Lung (tissue), 12 donors: ENCODE measurements around the gene MPV17L2. TPM values are rescaled to one million over a fixed set of nuclear protein-coding genes. Genes with fewer than 3 reads are reported as not detected.

Experiments used
- ATAC-seq: fragments of 200-7000 bp; cut with Tn5 transposase; one replicate; pipeline ENCODE4 v1.9.1; 2020; ENCODE audit warnings: moderate number of reproducible peaks; ENCODE audit not compliant: insufficient read depth, low FRiP score
- DNase-seq, 3 donors: peaks; one replicate each; pipeline ENCODE4 v3.0.0-alpha.2; 2013 to 2017
- H3K27ac ChIP-seq, 2 donors: one replicate each; pipeline ENCODE4 v1.5.1; 2013; ENCODE audit warnings: mild to moderate bottlenecking in 2 of 2, moderate library complexity in 2 of 2, control low read depth in 1 of 2, inconsistent platforms in 1 of 2, low read depth in 1 of 2, low read length in 1 of 2
- H3K27me3 ChIP-seq, 3 donors: one replicate each; pipeline ENCODE4 v1.5.1; 2013; ENCODE audit warnings: low read length in 2 of 3; ENCODE audit not compliant: control insufficient read depth in 3 of 3, insufficient read depth in 3 of 3
- H3K36me3 ChIP-seq, 4 donors: one replicate each; pipeline ENCODE4 v1.5.1; 2013; ENCODE audit warnings: low read length in 4 of 4, mild to moderate bottlenecking in 1 of 4, moderate library complexity in 1 of 4; ENCODE audit not compliant: control insufficient read depth in 4 of 4, insufficient read depth in 4 of 4
- H3K4me1 ChIP-seq, 5 donors: one replicate each; pipeline ENCODE4 v1.5.1; 2013; ENCODE audit warnings: low read length in 5 of 5, mild to moderate bottlenecking in 2 of 5, moderate library complexity in 1 of 5; ENCODE audit not compliant: control insufficient read depth in 5 of 5, insufficient read depth in 5 of 5
- H3K4me3 ChIP-seq: one replicate; pipeline ENCODE4 v1.5.1; 2013; ENCODE audit warnings: mild to moderate bottlenecking, control low read depth, moderate library complexity
- H3K9ac ChIP-seq, 2 donors: one replicate each; pipeline ENCODE4 v1.5.1; 2013; ENCODE audit warnings: low read length in 2 of 2, control low read depth in 1 of 2; ENCODE audit not compliant: insufficient read depth in 1 of 2
- H3K9me3 ChIP-seq, 4 donors: one replicate each; pipeline ENCODE4 v1.5.1; 2013; ENCODE audit warnings: low read length in 3 of 4, mild to moderate bottlenecking in 1 of 4, moderate library complexity in 1 of 4; ENCODE audit not compliant: control insufficient read depth in 4 of 4, insufficient read depth in 3 of 4
- CTCF ChIP-seq: IDR thresholded peaks from 2 replicates; pipeline ENCODE4 v1.5.1; 2012; ENCODE audit warnings: mild to moderate bottlenecking; ENCODE audit errors: control extremely low read depth, extremely low read depth
- WGBS, 2 donors: extraction: QIAGEN DNeasy Blood & Tissue Kit; methylation state at CpG; one replicate each; pipeline ENCODE4 v1.1.7; 2013; 5-methylcytosine and 5-hydroxymethylcytosine counted together
- polyA plus RNA-seq, 2 donors: library from polyadenylated mRNA; stranded (reverse); fragments of 200-250 nt; gene quantifications; one replicate each; pipeline ENCODE4 v1.2.1, GENCODE V29; 2013
- total RNA-seq, 2 donors: library from RNA; depleted of rRNA in 1 of 2; stranded (reverse); fragments of >200 nt in 1 of 2; gene quantifications; one replicate each; pipeline ENCODE4 v1.2.1, GENCODE V29; 2014 to 2021
- donor health status: control.
- donor health status: control.
- donor health status: Bipolar disorder and iron deficiency.
- donor health status: healthy.
- donor health status: DM: yes; HTN: yes; CAD: no.

MPV17L2 gene
- total and polyA plus RNA-seq, 4 donors: 3.2 to 28.0 (median 18.2) TPM

- Histone ChIP-seq H3K9ac (peak within 1 kb of the TSS in 1 of 2 donors; percentile 12), H3K27ac (peak within 1 kb of the TSS in 1 of 2 donors; percentile 22), H3K4me3 (no peak within 1 kb of the TSS), H3K36me3 (no peaks in the 10 kb centered on the region), H3K27me3 (peaks cover 0 to 32% (median 7%) of the 10 kb centered on the region in 3 donors), H3K9me3 (no peaks in the 10 kb centered on the region), H3K4me1 (peaks cover 0 to 19% (median 0%) of the 10 kb centered on the region in 5 donors)
- no peak for ATAC-seq
- no peak for TF ChIP-seq CTCF
- DNase-seq: peak; percentile 35 to 58 (median 41)
- 7 to 17% methylated on average over 48 to 51 of the region's 51 CpGs for WGBS, 2 donors
Measured at GRCh38 chr19:18225702-18226468, 32.9 kb downstream of the MPV17L2 start, which contains the start of gene PDE4C. PDE4C (minus strand) TSS chr19:18226438; CDS start chr19:18226415, 23 bp downstream.

GRCh38 chr19:18226956-18227780 lies 34.1 kb downstream of the MPV17L2 start:
- H3K9me3 ChIP-seq: no peaks in the 10 kb centered on the region
- DNase-seq (no peak), ATAC-seq (no peak)
- peaks cover 0 to 35% (median 7%) of the 10 kb centered on the region in 3 donors for H3K27me3 ChIP-seq
- no peak overlapping the region for H3K27ac ChIP-seq
- H3K4me1 ChIP-seq: peaks cover 0 to 19% (median 0%) of the 10 kb centered on the region in 5 donors
- no peaks in the 10 kb centered on the region for H3K36me3 ChIP-seq
- TF ChIP-seq CTCF: no peak
- no peak overlapping the region for H3K9ac ChIP-seq
- H3K4me3 ChIP-seq: no peak overlapping the region
- 87 to 88% methylated on average over 18 of the region's 18 CpGs for WGBS, 2 donors

- Histone ChIP-seq H3K27me3 (peaks cover 0 to 39% (median 11%) of the 10 kb centered on the region in 3 donors), H3K36me3 (no peaks in the 10 kb centered on the region), H3K4me1 (peaks cover 0 to 19% (median 0%) of the 10 kb centered on the region in 5 donors), H3K27ac (no peak overlapping the region), H3K9me3 (peaks cover 0 to under 1% (median 0%) of the 10 kb centered on the region in 4 donors), H3K9ac (no peak overlapping the region), H3K4me3 (no peak overlapping the region)
- no peak for DNase-seq
- TF ChIP-seq CTCF: no peak
- no peak for ATAC-seq
- WGBS, 2 donors: 79% methylated on average over 6 of the region's 6 CpGs
Measured at GRCh38 chr19:18227781-18228271, 34.8 kb downstream of the MPV17L2 start.
